SKM-1 treated with dmso at 0.1 percent for 144 hours (cell line): Measurements from ENCODE around the gene VPREB1.
"Not testable (repeated sequence)": the region's sequence is repeated elsewhere in the genome, so short reads cannot be mapped to it uniquely, and the experiment has no call there.

ENCODE experiments used
- DNase-seq: peaks from one replicate; lab custom pipeline; 2025; ENCODE audit not compliant: unreplicated experiment; lab: John Stamatoyannopoulos, UW

Gene VPREB1

DNA sequence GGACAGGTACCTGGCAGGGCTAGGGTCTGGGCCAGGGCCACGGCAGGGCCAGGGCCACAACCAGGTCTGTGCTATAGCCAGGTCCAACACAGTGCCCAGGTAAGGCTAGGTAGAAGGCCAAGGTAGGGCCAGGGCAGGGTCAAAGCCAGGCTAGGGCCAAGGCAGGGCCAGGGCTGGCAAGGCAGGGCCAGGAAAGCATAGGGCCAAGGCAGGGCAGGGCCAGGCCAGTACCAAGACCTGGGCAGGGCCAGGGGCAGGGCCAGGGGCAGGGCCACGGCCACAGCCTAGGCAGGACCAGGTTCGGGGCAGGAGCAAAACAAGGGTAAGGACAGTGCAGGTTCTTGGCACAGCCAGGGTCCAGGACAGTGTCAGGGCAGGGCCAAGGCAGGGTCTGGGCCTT lies 48.1 kb downstream of the VPREB1 start:
- DNase-seq: not testable (repeated sequence)

DNA sequence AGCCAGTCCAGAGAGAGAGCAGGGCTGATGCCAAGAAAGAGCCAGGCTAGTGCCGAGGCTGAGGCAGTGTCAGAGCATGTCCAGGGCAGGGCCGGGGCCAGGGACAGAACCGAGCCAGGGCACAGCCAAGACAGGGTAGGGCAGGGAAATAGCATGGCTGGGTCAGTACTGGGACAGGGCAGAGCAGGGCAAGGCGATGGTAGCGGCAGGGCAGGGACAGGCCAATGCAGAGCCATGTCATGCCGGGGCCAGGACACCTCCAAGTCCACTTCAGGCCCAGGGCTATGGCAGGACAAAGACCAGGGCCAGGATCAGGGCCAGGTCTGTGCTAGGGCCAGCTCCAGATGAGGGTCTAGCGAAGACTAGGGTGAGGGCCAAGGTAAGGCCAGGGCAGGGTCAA lies 48.9 kb downstream of the VPREB1 start:
- not testable (repeated sequence) for DNase-seq

DNA sequence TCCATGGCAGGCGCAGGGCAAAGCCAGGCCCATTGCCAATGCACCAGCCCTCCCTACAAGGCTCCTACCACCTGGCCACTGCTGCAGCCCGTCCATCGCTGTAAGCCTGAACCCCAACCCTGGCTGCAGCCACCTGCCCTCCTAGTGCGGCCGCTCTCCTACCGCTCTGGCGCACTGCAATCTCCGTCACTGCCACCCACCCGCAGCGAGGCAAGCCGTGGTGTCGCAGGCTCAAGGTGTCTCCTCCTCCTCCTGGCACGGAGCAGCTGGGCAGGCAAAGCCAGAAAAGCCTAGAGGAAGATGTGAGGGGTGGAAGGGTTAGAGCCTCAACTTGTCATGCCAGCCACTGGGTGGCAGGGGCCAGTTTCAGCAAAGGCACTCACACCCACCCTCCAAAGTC lies 50.1 kb downstream of the VPREB1 start:
- not testable (repeated sequence) for DNase-seq
